HEK293T (cell line): Measurements from ENCODE around the gene MOV10.

Experiments
- CTCF ChIA-PET: fragments of 350-600 bp; formaldehyde crosslinking; extraction: SDS; loops from one replicate; lab custom pipeline; 2021; ENCODE audit warnings: antibody characterized with exemption, inconsistent platforms; lab: Yijun Ruan, JAX
- POLR2A ChIA-PET: fragments of 350-600 bp; formaldehyde crosslinking; extraction: SDS; loops from one replicate; lab custom pipeline; 2020; ENCODE audit warnings: antibody characterized with exemption, inconsistent platforms; lab: Yijun Ruan, JAX
- DNase-seq: peaks from one replicate; pipeline ENCODE4 v3.0.0; 2012; ENCODE audit warnings: mixed read lengths; ENCODE audit errors: extremely low spot score
- ARNT ChIP-seq: fragments of 450-650 bp; IDR thresholded peaks from 2 replicates; pipeline ENCODE4 v1.6.1; 2017; ENCODE audit warnings: mild to moderate bottlenecking
- BHLHE40 ChIP-seq: fragments of 450-650 bp; IDR thresholded peaks from 2 replicates; pipeline ENCODE4 v1.6.1; 2016; ENCODE audit warnings: mild to moderate bottlenecking, moderate library complexity, borderline replicate concordance
- CTBP1 ChIP-seq: fragments of 450-650 bp; IDR thresholded peaks from 2 replicates; pipeline ENCODE4 v1.6.1; 2016; ENCODE audit warnings: borderline replicate concordance
- ELF4 ChIP-seq: fragments of 450-650 bp; IDR thresholded peaks from 2 replicates; pipeline ENCODE4 v1.6.1; 2017; ENCODE audit warnings: antibody characterized with exemption
- FOXA1 ChIP-seq: fragments of 450-650 bp; IDR thresholded peaks from 2 replicates; pipeline ENCODE4 v1.6.1; 2016; ENCODE audit warnings: mild to moderate bottlenecking
- FOXK2 ChIP-seq: fragments of 450-650 bp; IDR thresholded peaks from 2 replicates; pipeline ENCODE4 v1.6.1; 2016; ENCODE audit warnings: mild to moderate bottlenecking
- FOXM1 ChIP-seq: fragments of 450-650 bp; IDR thresholded peaks from 2 replicates; pipeline ENCODE4 v1.6.1; 2017; ENCODE audit warnings: mild to moderate bottlenecking, borderline replicate concordance
- HDGF ChIP-seq: fragments of 450-650 bp; IDR thresholded peaks from 2 replicates; pipeline ENCODE4 v1.6.1; 2017; ENCODE audit warnings: antibody characterized with exemption, borderline replicate concordance
- L3MBTL2 ChIP-seq: fragments of 450-650 bp; conservative IDR thresholded peaks from 2 replicates; pipeline ENCODE4 v1.6.1; 2016; ENCODE audit warnings: mild to moderate bottlenecking
- LEF1 ChIP-seq: fragments of 450-650 bp; IDR thresholded peaks from 2 replicates; pipeline ENCODE4 v1.6.1; 2017; ENCODE audit warnings: mild to moderate bottlenecking, borderline replicate concordance
- NFRKB ChIP-seq: fragments of 450-650 bp; IDR thresholded peaks from 2 replicates; pipeline ENCODE4 v1.6.1; 2016; ENCODE audit warnings: mild to moderate bottlenecking, moderate library complexity
- PKNOX1 ChIP-seq: fragments of 450-650 bp; IDR thresholded peaks from 2 replicates; pipeline ENCODE4 v1.6.1; 2016
- SP1 ChIP-seq: fragments of 450-650 bp; IDR thresholded peaks from 2 replicates; pipeline ENCODE4 v1.6.1; 2017
- SUZ12 ChIP-seq: fragments of 450-650 bp; IDR thresholded peaks from 2 replicates; pipeline ENCODE4 v1.6.1; 2016; ENCODE audit warnings: mild to moderate bottlenecking
- TARDBP ChIP-seq: fragments of 450-650 bp; IDR thresholded peaks from 2 replicates; pipeline ENCODE4 v1.6.1; 2016
- ZNF384 ChIP-seq: fragments of 450-650 bp; IDR thresholded peaks from 2 replicates; pipeline ENCODE4 v1.6.1; 2016

MOV10 gene

GRCh38 chr1:112737573-112737972, 63.1 kb downstream of the MOV10 start:
- POLR2A ChIA-PET = no interaction called here
- CTCF ChIA-PET = interaction anchor here (0.9 kb wide), 1 partner anchor 10 kb away, joined by 5 read pairs; no protein-coding TSS in a partner anchor
- no peak for DNase-seq
- TF ChIP-seq FOXM1 (no peak), BHLHE40 (no peak), PKNOX1 (no peak), CTBP1 (no peak), FOXK2 (no peak), L3MBTL2 (no peak), TARDBP (no peak), ZNF384 (no peak), FOXA1 (no peak), ELF4 (no peak), SP1 (no peak), ARNT (no peak), HDGF (no peak), SUZ12 (no peak), NFRKB (no peak), LEF1 (no peak)

GRCh38 chr1:112743174-112744008, 68.9 kb downstream of the MOV10 start:
- DNase-seq = no peak
- POLR2A ChIA-PET = no interaction called here
- CTCF ChIA-PET = no interaction called here

GRCh38 chr1:112744009-112744578, 69.6 kb downstream of the MOV10 start:
- ChIA-PET POLR2A (no interaction called here), CTCF (interaction anchor here (1.7 kb wide), 1 partner anchor 25 kb away, joined by 12 read pairs; a partner anchor contains a TSS)
- no peak for DNase-seq
- TF ChIP-seq BHLHE40 (no peak), SUZ12 (no peak), L3MBTL2 (no peak), PKNOX1 (no peak), ARNT (no peak), HDGF (no peak), FOXA1 (no peak), NFRKB (no peak), SP1 (no peak), ZNF384 (no peak)

More at GRCh38 chr1:112743174-112744008, 68.9 kb downstream of the MOV10 start:
- TF ChIP-seq BHLHE40 = no peak
- TF ChIP-seq SUZ12 = no peak
- TF ChIP-seq PKNOX1 = no peak
- TF ChIP-seq TARDBP = no peak
- no peak for TF ChIP-seq ZNF384
- TF ChIP-seq CTBP1 = no peak
- no peak for TF ChIP-seq ARNT
- no peak for TF ChIP-seq FOXM1
- TF ChIP-seq FOXA1 = no peak
- no peak for TF ChIP-seq SP1
- no peak for TF ChIP-seq L3MBTL2
- TF ChIP-seq LEF1 = no peak
- no peak for TF ChIP-seq NFRKB
- TF ChIP-seq HDGF = no peak
- no peak for TF ChIP-seq ELF4
- TF ChIP-seq FOXK2 = no peak

DNA sequence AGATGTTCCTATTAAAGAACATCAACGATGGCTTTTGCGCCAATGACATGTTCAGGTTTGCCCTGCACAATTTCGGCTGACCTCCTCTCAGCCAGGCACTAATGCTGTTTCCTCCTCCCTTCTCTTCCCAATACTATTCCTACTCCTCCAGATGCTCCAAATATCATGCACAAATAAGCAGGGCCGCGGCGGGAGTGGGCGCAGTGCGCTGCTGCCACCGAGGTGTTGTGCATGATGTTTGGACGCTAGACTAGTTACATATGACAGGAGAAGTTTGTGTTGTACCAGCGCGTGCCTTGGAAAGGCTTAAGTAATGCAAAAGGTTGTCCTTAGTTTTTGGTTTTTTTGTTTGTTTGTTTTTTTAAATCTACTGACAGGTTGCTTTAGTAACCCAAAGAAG, 73.9 kb downstream of the MOV10 start:
- TF ChIP-seq FOXM1 (no peak), CTBP1 (no peak), SP1 (no peak), ZNF384 (no peak), BHLHE40 (no peak), ELF4 (no peak), LEF1 (no peak), PKNOX1 (no peak), SUZ12 (no peak), FOXK2 (no peak), HDGF (no peak), L3MBTL2 (no peak), FOXA1 (no peak), NFRKB (no peak), TARDBP (no peak), ARNT (no peak)
- ChIA-PET POLR2A (no interaction called here), CTCF (no interaction called here)
- DNase-seq = no peak
